Bronchial epithelial cell (primary cell): Measurements from ENCODE around the gene FATE1. TPM values are rescaled to one million over a fixed set of nuclear protein-coding genes. Genes with fewer than 3 reads are reported as not detected.

Source experiments
- DNase-seq: peaks from one replicate; pipeline ENCODE4 v3.0.0-alpha.2; 2010; ENCODE audit warnings: low read depth
- FAIRE-seq: peaks from 2 replicates; lab custom pipeline; 2011; peaks lifted over from hg19 to GRCh38; lab: Jason Lieb, UNC
- H3K27me3 ChIP-seq: 2 replicates; pipeline ENCODE4 v1.5.1; 2011; ENCODE audit warnings: low read length; ENCODE audit not compliant: control insufficient read depth, insufficient read depth
- H3K36me3 ChIP-seq: 2 replicates; pipeline ENCODE4 v1.5.1; 2011; ENCODE audit warnings: low read length; ENCODE audit not compliant: control insufficient read depth, insufficient read depth
- H3K4me3 ChIP-seq: 2 replicates; pipeline ENCODE4 v1.5.1; 2011; ENCODE audit warnings: mild to moderate bottlenecking, low read depth, low read length, control low read depth
- total RNA-seq: library from RNA; depleted of rRNA; stranded (reverse); fragments of >200 nt; gene quantifications from 2 replicates; pipeline ENCODE4 v1.2.1, GENCODE V29; 2014
- TF ChIP-seq, protein P1 (sequence below): IDR thresholded peaks from 2 replicates; pipeline ENCODE4 v1.5.1; 2011; ENCODE audit warnings: mild to moderate bottlenecking, moderate library complexity, low read length, control low read depth, inconsistent platforms; ENCODE audit not compliant: insufficient read depth, severe bottlenecking

Gene FATE1
- total RNA-seq, 1 donor from 2014 or later = not detected

DNA sequence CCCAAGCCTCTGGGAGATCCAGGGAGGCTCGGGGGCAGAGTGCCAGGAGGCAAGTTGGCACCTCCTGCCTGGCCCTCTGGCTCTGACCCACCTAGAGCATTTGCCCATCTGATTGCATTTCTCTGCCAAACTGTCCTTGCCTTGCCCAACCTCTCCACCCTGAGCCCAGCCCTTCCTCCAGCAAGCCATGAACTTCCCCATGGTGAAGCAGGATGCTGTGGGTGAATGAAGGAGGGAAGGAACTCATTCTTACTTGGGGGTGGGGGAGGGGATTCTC lies 9.4 kb downstream of the FATE1 start:
- Histone ChIP-seq H3K36me3 (no peaks in the 10 kb centered on the region), H3K4me3 (no peak overlapping the region), H3K27me3 (no peaks in the 10 kb centered on the region)
- TF ChIP-seq, protein P1, sequence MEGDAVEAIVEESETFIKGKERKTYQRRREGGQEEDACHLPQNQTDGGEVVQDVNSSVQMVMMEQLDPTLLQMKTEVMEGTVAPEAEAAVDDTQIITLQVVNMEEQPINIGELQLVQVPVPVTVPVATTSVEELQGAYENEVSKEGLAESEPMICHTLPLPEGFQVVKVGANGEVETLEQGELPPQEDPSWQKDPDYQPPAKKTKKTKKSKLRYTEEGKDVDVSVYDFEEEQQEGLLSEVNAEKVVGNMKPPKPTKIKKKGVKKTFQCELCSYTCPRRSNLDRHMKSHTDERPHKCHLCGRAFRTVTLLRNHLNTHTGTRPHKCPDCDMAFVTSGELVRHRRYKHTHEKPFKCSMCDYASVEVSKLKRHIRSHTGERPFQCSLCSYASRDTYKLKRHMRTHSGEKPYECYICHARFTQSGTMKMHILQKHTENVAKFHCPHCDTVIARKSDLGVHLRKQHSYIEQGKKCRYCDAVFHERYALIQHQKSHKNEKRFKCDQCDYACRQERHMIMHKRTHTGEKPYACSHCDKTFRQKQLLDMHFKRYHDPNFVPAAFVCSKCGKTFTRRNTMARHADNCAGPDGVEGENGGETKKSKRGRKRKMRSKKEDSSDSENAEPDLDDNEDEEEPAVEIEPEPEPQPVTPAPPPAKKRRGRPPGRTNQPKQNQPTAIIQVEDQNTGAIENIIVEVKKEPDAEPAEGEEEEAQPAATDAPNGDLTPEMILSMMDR = no peak
- DNase-seq (no peak), FAIRE-seq (no peak)

DNA sequence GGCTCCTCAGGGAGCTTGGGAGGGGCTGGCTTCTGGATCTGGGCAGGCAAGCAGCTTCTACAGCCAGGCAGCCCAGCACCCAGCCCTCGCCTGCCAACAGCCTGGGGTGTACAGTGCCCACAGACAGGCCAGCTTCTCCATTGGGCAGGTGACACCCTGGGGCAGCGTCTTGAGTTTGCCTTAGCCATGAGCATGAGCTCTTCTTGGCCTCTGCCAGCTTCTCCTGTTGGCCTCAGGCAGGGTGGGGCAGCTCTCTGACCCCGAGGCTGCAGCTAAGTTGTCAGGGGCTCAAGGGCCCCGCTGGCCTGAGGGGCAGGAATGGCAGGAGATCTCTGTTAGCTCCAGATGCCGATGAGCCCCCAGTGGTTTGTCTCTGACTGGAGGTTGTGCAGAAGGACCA lies 10.9 kb downstream of the FATE1 start:
- no peaks in the 10 kb centered on the region for H3K27me3 ChIP-seq
- no peak overlapping the region for H3K4me3 ChIP-seq
- H3K36me3 ChIP-seq = no peaks in the 10 kb centered on the region
- no peak for DNase-seq
- FAIRE-seq = no peak
- TF ChIP-seq, protein P1 = no peak

DNA sequence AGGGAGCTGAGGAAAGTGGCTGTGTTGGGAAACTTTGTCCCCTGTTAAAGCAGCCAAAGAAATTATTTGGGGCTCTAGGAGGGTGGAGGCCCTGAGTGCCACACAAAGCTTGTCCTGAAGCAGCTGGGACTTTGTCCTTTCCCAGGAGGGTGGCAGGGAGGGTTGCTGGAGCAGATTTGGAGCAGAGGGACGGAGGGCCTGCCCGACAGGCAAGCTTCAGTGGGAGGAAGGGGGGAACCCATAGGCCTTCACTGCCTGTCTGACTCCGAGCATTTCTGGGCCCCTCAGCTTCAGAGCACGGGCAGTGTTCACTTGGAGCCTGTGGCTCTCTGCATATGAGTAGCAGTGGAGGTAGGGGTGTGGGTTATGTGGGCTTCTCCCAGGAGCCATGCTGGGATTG lies 11.5 kb downstream of the FATE1 start:
- FAIRE-seq (no peak), DNase-seq (no peak)
- no peak overlapping the region for H3K4me3 ChIP-seq
- no peaks in the 10 kb centered on the region for H3K27me3 ChIP-seq
- TF ChIP-seq, protein P1 = no peak
- H3K36me3 ChIP-seq = no peaks in the 10 kb centered on the region

DNA sequence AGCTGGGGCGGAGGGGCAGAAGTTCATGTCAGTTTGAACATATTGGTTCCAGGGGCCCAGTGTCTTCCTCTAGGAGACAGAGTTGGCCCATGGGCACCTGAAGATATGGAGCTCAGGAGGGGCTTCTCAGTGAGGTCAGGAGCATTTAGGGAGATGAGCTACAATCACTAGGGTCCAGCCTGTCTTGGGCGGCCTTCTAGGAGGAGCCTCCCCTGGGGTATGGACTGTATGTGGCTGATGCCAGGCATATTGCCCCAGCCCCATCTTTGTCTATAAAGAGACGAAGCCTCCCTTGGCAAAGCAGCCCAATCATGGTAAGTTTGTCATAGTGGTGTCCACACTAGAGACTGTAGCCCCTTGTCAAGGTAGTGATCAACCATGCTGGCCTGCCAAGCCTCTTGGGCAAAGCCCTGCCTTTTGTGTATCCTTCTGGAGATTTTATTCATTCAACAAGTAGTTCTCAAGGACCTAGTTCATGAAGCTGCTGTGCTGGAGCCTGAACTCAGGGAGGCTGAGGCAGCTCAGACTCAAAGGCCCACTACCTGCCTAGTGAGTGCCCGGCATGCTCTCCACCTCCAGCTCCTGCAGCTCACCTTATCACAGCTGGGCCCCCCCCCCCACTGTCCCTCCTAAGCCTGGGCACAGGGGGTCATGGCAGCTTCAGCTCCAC lies 13.4 kb downstream of the FATE1 start:
- FAIRE-seq = no peak
- Histone ChIP-seq H3K27me3 (no peaks in the 10 kb centered on the region), H3K4me3 (no peak overlapping the region), H3K36me3 (no peaks in the 10 kb centered on the region)
- DNase-seq = no peak
- TF ChIP-seq, protein P1 = no peak

DNA sequence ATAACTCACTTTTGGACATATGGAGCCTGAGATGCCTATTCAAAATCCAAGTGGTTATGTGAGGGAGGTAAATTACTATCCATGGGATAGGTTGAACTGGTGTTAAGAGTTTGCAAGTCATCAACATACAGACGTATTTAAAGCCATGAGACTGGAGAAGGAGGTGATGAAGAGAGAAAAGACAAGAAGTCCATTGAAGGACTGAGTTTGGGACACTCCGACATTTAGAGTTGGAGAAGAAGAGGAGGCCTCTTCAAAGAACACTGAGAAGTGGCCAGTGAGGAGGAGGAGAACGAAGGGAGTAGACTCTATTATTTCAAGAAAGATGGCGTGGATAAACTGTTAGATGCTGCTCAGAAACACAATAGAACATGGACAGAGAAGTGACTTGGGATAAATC lies 18.6 kb downstream of the FATE1 start, which contains the start of gene CNGA2:
CNGA2 (plus strand) TSS at position 301 of the 400 bp plus-strand sequence. CDS start 3,738 bp downstream, outside the sequence.
- Histone ChIP-seq H3K27me3 (no peaks in the 10 kb centered on the region), H3K4me3 (no peak within 1 kb of the TSS), H3K36me3 (no peaks in the 10 kb centered on the region)
- TF ChIP-seq, protein P1 = no peak
- no peak for FAIRE-seq
- no peak for DNase-seq

DNA sequence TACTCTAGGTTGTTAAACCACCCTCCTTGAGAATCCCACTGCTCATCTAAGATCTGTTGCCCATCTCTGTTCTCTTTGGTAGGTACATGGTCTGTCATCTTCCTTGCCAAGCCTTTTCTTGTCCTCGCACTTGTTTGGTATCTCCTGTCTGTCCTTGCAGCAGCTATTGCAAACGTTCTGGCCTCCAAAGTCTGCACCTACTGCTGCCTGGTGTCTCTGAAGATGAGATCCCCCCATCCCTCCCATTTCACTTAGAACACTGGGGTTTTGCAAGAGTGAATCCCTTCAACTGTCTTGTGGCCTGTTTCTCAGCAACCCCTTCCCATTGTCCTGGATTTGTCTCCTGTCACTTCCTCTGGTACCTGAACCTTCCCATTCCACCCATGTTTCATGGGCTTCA lies 19.4 kb downstream of the FATE1 start:
- no peaks in the 10 kb centered on the region for H3K36me3 ChIP-seq
- no peaks in the 10 kb centered on the region for H3K27me3 ChIP-seq
- no peak for FAIRE-seq
- H3K4me3 ChIP-seq = no peak overlapping the region
- TF ChIP-seq, protein P1 = no peak
- DNase-seq = no peak
